Measurements from ENCODE around the gene ADAMTS1. TPM values are rescaled to one million over a fixed set of nuclear protein-coding genes. Genes with fewer than 3 reads are reported as not detected.

The ADAMTS1 gene
- total RNA-seq, 1 donor from 2014 or later, result 141 TPM

- peaks cover 24% of the 10 kb centered on the region for H3K4me1 ChIP-seq (ENCODE audit: insufficient read depth, low read length)
- Mint-ChIP-seq H3K27ac (ENCODE audit: unreplicated experiment) (peak overlapping the region; percentile 96), H3K4me3 (ENCODE audit: unreplicated experiment) (peak overlapping the region; percentile 97), H3K4me1 (ENCODE audit: low read depth, unreplicated experiment) (peaks cover 17% of the 10 kb centered on the region), H3K36me3 (ENCODE audit: low read depth, unreplicated experiment) (peaks cover 14% of the 10 kb centered on the region), H3K9me3 (ENCODE audit: unreplicated experiment) (no peaks in the 10 kb centered on the region), H3K27me3 (ENCODE audit: low read depth, unreplicated experiment) (no peaks in the 10 kb centered on the region)
- H3K4me2 ChIP-seq (ENCODE audit: low read length), result peak overlapping the region; percentile 97
- H3K27me3 ChIP-seq (ENCODE audit: insufficient read depth, low read length), result peaks cover 6% of the 10 kb centered on the region
- no peaks in the 10 kb centered on the region for H3K9me3 ChIP-seq (ENCODE audit: insufficient read depth, low read depth, low read length)
- peak overlapping the region; percentile 84 for H2AFZ ChIP-seq (ENCODE audit: low read depth, low read length)
- H3K9ac ChIP-seq (ENCODE audit: low read length), result peak overlapping the region; percentile 90
- peaks cover 25% of the 10 kb centered on the region for H3K79me2 ChIP-seq (ENCODE audit: insufficient read depth, low read length)
- peaks cover 14% of the 10 kb centered on the region for H3K36me3 ChIP-seq (ENCODE audit: insufficient read depth, low read length)
- H3K27ac ChIP-seq (ENCODE audit: low read depth, low read length), result peak overlapping the region; percentile 78
- H4K20me1 ChIP-seq (ENCODE audit: insufficient read depth, low read length), result peaks cover 19% of the 10 kb centered on the region
- TF ChIP-seq CTCF (IDR thresholded peaks at IDR 0.05; ENCODE audit: insufficient read depth, low read depth, low read length), result no peak
- no peak for TF ChIP-seq EZH2 (IDR thresholded peaks at IDR 0.05; ENCODE audit: insufficient read depth, low read length)
- DNase-seq (ENCODE audit: low read depth) (peak; percentile 37), FAIRE-seq (no peak)
- H3K4me3 ChIP-seq (ENCODE audit: insufficient read depth, low read depth, low read length), result peak overlapping the region; percentile 86
Measured at GRCh38 chr21:26844258-26845065, 747 bp downstream of the ADAMTS1 start.

- DNase-seq (ENCODE audit: low read depth), result peak; percentile 85
- no peaks in the 10 kb centered on the region for H3K27me3 Mint-ChIP-seq (ENCODE audit: low read depth, unreplicated experiment)
- no peaks in the 10 kb centered on the region for H3K9me3 Mint-ChIP-seq (ENCODE audit: unreplicated experiment)
- Histone ChIP-seq H3K27ac (ENCODE audit: low read depth, low read length) (peak overlapping the region; percentile 78), H3K79me2 (ENCODE audit: insufficient read depth, low read length) (peaks cover 25% of the 10 kb centered on the region), H3K27me3 (ENCODE audit: insufficient read depth, low read length) (peaks cover 6% of the 10 kb centered on the region), H3K9me3 (ENCODE audit: insufficient read depth, low read depth, low read length) (no peaks in the 10 kb centered on the region), H3K36me3 (ENCODE audit: insufficient read depth, low read length) (peaks cover 19% of the 10 kb centered on the region), H3K9ac (ENCODE audit: low read length) (peak overlapping the region; percentile 90), H2AFZ (ENCODE audit: low read depth, low read length) (peak overlapping the region; percentile 84), H4K20me1 (ENCODE audit: insufficient read depth, low read length) (peaks cover 19% of the 10 kb centered on the region), H3K4me3 (ENCODE audit: insufficient read depth, low read depth, low read length) (peak overlapping the region; percentile 86), H3K4me1 (ENCODE audit: insufficient read depth, low read length) (peaks cover 24% of the 10 kb centered on the region), H3K4me2 (ENCODE audit: low read length) (peak overlapping the region; percentile 97)
- peaks cover 19% of the 10 kb centered on the region for H3K4me1 Mint-ChIP-seq (ENCODE audit: low read depth, unreplicated experiment)
- no peak for FAIRE-seq
- peaks cover 14% of the 10 kb centered on the region for H3K36me3 Mint-ChIP-seq (ENCODE audit: low read depth, unreplicated experiment)
- TF ChIP-seq EZH2 (IDR thresholded peaks at IDR 0.05; ENCODE audit: insufficient read depth, low read length), result no peak
- no peak for TF ChIP-seq CTCF (IDR thresholded peaks at IDR 0.05; ENCODE audit: insufficient read depth, low read depth, low read length)
- H3K4me3 Mint-ChIP-seq (ENCODE audit: unreplicated experiment), result peak overlapping the region; percentile 97
- H3K27ac Mint-ChIP-seq (ENCODE audit: unreplicated experiment), result peak overlapping the region; percentile 96
Measured at GRCh38 chr21:26843933-26844257, 1.3 kb downstream of the ADAMTS1 start.

All from astrocyte (in vitro differentiated cells and primary cell).